AG10803 (cell line): ENCODE data around the gene AK4.

Experiments used
- DNase-seq: peaks from one replicate; pipeline ENCODE4 v3.0.0; 2010; ENCODE audit warnings: low read depth
- H3K4me3 ChIP-seq: 2 replicates; pipeline ENCODE4 v1.5.1; 2011; ENCODE audit warnings: mild to moderate bottlenecking, low read length, control low read depth
- TF ChIP-seq, protein P1 (sequence below): conservative IDR thresholded peaks from 2 replicates; pipeline ENCODE4 v1.5.1; 2011; ENCODE audit warnings: mild to moderate bottlenecking, low read length, control low read depth, inconsistent platforms

Gene AK4

DNA sequence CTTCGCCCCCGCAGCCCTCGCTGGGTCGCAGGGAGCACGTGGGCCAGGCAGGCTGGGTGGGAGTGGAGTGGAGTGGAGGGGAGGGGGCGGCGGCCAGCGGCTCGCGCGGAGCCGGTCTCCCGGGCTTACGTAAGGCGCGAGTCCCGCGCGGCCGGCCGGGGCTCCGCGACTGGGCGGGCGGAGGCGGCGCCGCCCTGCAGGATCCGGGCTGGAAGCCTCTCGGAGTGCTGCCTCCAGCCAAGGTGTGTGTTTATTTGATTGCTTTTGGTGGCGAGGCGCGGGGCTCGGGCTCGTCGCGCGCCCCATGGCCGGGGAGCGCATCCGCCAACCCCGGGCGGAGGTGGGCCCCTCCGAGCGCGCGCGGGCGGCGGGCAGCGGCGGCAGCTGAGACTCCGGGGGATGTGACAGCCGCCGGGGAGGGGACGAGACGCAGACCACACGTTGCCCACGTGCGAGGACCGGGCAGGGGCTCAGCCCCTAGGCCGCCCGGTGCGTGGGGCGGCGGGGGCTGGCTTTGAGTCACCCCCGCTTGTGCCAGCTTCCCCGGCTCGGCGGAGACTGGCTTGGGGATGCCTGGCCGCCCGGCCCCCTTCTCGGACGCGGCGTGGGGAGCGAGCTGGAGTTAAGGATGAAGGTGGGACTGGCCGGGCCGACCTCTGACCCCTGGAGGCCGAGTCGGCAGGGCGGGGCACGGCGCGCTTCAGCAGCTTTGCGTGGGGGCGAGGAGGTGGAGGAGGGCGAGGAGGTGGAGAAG lies 402 bp upstream of the AK4 start:
- peak overlapping the region; percentile 65 for H3K4me3 ChIP-seq
- TF ChIP-seq, protein P1, sequence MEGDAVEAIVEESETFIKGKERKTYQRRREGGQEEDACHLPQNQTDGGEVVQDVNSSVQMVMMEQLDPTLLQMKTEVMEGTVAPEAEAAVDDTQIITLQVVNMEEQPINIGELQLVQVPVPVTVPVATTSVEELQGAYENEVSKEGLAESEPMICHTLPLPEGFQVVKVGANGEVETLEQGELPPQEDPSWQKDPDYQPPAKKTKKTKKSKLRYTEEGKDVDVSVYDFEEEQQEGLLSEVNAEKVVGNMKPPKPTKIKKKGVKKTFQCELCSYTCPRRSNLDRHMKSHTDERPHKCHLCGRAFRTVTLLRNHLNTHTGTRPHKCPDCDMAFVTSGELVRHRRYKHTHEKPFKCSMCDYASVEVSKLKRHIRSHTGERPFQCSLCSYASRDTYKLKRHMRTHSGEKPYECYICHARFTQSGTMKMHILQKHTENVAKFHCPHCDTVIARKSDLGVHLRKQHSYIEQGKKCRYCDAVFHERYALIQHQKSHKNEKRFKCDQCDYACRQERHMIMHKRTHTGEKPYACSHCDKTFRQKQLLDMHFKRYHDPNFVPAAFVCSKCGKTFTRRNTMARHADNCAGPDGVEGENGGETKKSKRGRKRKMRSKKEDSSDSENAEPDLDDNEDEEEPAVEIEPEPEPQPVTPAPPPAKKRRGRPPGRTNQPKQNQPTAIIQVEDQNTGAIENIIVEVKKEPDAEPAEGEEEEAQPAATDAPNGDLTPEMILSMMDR: no peak
- DNase-seq: no peak

DNA sequence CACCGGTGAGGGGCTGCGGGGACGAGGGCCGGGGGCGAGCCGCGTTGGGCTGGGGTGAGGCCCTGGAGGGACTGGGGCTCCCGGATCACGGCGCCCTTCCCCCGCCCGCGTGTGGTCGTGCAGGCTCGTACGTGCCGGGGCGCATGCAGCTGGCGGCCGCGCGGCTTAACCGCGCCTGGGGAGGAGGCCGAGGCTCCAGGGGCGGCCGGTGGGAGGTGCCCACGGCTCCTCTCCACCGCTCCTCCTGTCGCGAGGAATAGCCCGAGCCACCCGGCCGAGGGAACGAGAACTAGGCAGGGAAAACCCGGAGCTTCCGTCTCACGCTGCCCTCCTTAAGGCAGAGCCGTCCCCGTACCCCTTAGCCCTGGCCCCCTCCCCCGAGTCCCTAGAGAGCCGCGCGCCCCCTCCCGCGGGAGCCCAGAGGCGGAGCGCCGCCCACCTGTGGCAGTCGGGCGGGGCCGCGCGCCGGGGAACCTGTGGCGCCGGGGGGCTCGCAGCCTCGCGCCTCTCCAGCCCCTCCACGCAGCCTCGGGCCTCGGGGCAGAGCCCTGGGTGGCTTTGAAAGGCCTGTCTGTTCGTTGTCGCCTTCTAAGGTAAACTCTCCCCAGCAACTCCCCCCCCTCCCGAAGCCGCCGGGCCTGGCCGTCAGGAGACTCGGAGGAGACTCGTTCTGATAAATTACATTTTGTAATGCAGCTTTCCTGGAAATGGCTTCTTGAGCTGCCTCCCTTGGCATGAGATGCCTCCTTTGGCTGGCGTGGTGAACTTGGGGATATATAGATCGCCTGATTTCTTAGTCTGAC lies 746 bp downstream of the AK4 start:
- H3K4me3 ChIP-seq: peak overlapping the region; percentile 65
- DNase-seq: peak; percentile 52
- TF ChIP-seq, protein P1: no peak

DNA sequence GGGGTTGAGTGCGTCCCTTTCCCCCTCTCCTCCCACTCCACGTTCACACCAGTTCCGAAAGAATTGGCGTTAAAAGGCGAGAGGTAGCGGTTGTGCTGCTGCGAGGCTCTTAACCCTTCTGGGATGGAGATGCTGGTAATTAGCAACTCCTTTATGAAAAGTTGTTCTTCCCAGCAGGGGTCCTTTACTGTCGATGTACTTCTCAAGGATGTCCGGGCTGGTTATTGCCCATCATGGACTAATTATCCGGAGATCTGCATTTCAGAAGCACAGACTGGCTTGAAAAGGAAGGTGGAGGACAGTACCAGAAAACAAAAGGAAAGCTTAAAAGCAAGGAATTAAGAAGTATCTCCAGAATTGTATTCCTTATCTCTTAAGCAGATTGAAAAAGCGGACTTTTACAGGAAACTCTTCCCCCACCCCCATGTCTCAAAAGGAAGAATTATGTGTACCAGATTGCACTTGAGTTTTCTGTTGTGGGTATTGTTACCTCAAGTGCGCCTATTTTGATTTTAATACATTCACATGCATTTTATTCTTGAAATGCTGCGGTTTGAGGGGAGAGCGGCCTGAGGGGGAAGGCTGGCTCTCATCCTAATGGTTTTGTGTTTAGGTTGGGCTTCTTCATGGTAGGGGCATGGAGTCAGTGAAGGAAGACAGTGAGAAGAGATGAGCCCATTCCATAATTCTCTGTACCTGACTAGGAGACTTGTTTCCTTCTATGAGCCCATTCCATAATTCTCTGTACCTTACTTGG lies 1.5 kb downstream of the AK4 start:
- TF ChIP-seq, protein P1: no peak
- peak overlapping the region; percentile 65 for H3K4me3 ChIP-seq
- no peak for DNase-seq

DNA sequence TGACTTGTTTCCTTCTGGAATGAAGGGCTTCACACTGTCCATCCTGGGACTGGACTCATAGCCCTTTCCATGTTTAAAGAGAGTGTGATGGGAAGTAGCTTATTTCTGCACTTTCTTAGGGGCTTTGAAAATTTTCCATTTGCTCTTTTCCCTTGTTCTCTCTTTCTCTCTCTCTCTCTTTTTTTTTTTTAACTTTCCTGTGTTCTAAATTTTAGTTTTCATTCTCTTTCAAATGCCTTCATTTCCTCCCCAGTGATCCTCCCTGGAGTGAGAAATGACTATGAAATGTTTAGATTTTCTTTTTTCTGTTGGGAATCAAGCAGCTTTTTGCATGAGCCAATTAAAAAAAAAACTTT lies 2.1 kb downstream of the AK4 start:
- DNase-seq: no peak
- TF ChIP-seq, protein P1: no peak
- no peak overlapping the region for H3K4me3 ChIP-seq

DNA sequence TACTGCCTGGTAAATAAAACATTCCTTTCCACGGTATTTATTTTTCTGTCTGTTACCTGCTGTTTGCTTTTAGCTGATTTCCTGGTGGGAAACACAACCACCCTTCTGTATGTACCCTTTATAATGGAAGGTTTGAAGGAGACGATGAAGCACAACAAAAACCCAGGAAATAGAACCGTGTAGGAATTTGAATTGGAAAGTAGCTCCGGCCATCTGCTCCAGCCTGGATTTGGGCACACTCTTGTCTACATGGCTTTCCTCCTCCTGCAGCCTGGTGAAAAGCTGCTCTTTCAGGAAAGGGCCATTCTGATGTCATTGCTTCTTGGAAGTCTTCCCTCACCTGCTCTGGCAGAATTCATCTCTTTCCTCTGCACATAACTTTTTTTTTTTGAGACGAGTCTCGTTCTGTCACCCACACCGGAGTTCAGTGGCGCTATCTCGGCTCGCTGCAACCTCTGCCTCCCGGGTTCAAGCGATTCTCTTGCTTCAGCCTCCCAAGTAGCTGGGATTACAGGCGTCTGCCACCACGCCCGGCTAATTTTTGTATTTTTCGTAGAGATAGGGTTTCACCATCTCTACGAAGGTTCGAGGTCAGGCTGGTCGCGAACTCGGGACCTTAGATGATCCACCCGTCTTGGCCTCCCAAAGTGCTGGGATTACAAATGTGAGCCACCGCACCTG lies 2.7 kb downstream of the AK4 start:
- no peak for DNase-seq
- no peak overlapping the region for H3K4me3 ChIP-seq
- TF ChIP-seq, protein P1: no peak

DNA sequence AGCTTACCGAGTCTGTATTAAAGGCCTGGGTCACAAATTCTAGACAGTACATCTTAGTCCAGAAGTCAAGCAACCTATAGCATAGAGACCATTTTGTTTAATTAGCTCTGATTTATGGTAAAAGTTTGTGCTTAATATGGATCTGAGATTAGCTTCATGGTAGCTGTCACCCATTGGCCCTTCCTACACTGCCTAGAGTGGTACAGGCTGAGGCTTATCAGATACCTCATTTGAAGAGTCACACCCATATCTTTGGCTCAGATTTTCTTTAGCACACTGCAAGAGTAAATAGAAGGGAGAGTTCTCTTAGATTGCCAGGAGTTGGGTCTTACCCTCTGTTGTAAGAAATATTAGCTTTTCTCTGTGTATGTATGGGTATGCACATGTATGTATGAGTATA lies 3.6 kb downstream of the AK4 start:
- H3K4me3 ChIP-seq: no peak overlapping the region
- TF ChIP-seq, protein P1: no peak
- no peak for DNase-seq
